HG03457 (cell line): ENCODE results near the gene LMO1.

ENCODE experiments used
- ATAC-seq: cut with Tn5 transposase; IDR thresholded peaks from one replicate; pipeline ENCODE4 v1.9.1; 2021; ENCODE audit warnings: moderate number of reproducible peaks; ENCODE audit not compliant: unreplicated experiment

The LMO1 gene

GRCh38 chr11:8229299-8230177 lies 34.1 kb downstream of the LMO1 start:
- no peak for ATAC-seq

DNA sequence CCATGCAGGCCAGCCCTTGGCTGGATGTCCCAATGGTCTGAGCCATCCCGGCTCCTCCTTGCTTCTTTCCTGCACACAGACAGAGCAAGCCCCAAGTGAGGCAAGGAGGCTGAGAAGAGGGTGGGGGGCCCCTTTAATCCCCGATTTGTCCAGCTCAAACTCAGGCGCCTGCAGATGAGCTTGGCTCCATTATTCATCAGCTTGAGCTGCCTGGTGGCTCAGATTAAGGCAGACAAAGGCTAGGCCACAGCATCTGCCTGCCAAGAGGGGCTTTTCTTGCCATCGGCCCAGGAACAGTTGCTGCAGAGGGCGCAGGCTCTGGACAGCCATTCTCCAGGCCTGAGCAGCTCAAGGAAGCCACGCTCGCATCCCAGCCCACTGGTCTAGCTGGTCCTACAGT lies 35.4 kb downstream of the LMO1 start:
- ATAC-seq: no peak

DNA sequence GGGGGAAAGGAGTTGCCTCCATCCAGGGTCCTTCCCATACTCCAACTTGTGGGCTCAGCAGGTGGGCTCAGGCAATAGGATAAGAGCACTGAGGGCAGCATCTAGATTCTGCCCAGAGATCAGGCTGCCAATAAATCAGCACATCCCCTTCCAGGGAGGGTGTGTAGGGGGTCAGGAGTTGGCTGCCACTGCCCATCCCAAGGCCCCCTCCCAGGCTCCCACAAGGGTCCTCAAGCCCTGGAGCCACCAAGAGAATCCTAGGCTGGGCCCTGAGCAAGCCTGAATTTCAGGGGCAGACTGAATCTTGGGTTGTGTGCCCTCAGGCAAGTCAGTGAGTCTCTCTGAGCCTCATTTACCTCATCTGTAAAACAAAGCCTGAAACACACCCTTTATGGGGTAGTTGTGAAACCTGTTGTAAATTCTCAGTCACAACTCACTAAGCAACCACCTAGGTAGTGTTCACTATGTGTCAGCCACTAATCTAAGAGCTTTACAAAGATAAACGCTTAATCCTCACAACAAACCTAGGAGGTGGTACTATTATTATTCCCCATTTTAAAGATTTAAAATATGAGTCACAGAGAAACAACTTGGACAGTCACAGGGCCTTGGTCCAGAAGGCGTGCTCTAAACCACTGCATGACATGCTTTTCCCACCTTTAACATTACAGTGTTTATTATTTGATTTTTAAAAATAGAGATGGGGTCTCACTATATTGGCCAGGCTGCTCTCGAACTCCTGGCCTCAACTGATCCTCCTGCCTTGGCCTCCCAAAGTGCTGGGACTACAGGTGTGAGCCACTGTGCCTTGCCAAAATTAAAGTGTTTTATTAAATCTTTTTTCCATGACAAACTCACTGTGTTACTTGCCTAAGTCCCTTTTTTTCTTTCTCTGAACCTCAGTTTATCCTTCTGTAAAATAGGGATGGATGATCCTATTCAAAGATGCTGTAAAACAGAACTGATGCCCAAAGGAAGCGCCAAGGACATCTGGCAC lies 36.2 kb downstream of the LMO1 start:
- ATAC-seq: no peak

DNA sequence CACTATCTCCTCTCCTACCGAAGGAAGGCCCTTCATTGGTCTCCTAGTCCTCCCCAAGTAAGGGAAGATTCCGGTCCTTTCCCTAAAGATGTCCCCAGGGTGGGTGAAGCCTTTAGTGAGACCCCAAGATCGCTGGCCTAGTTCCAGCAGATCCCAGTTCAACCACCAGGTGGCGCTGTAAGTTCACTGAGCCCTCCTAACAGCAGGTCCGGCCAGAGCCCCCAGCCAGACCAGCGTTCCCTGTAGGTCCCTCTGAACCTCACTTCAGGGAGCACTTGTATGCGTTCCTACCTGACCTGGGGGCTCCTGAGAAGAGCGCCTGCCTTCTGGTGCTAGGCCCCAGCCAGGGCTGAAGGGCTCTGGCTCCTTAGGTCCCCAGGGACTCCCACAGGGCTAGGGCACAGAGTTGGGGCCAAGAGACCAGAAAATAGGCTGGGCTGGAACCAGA lies 38.1 kb downstream of the LMO1 start:
- no peak for ATAC-seq

DNA sequence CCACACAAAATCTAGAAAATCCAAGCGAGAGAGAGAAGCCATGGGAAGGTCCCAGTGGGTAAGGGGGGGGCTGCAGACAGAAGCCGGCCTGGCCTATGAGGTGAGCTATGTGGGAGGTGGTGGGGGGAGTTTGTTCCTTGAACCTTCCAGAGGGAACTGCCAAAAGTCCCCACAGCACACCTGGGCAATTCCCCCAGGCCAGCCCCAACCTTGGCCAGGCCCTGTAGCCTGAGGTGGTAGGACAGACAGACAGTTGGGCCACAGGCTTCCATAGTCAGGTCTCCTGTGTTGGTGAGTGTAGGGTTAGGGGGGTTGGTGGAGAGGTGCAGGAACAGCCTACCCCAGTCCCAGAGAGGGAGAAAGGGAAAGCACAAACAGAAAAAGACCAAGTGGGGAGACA lies 39.0 kb downstream of the LMO1 start:
- no peak for ATAC-seq

DNA sequence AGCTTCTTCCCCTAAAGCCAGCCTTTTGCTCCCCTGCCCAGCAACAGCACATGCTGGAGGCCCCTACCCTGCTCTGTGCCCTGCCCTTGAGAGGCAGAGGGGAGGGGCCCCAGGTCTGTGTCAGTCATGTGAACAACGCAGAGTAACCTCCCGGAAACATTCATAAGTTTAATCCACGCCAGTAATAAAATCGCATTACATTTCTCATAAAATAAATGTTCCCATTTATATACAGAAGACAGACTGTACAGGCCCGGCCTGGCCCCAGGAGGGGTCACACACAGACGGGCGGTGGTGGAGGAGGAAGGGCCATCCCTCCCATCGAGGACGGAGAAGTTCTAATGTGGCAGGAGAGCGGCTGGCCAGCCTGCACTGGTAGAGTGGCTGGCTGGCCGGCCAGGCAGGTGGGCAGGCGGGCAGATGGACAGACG lies 39.5 kb downstream of the LMO1 start:
- no peak for ATAC-seq

DNA sequence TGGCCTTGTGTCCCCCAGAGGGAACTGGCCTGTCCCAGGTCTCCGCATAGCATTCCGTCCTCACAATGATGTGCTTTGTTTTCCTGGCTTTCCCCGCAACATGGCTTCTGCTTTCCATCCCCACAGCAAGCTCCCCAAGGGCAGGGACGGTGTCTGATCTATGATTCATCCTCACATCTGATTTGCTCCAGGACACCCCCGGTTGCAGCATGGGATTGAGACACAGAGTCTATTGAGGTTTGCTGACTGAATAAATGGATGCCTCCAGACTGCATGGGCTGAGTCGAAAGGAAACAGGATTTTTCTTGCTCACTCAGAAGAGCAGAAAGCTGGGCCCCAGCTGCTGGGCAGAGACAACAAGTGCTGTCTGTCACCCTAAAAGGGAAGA lies 40.2 kb downstream of the LMO1 start:
- ATAC-seq: no peak

GRCh38 chr11:8222820-8223512 lies 40.7 kb downstream of the LMO1 start:
- no peak for ATAC-seq

DNA sequence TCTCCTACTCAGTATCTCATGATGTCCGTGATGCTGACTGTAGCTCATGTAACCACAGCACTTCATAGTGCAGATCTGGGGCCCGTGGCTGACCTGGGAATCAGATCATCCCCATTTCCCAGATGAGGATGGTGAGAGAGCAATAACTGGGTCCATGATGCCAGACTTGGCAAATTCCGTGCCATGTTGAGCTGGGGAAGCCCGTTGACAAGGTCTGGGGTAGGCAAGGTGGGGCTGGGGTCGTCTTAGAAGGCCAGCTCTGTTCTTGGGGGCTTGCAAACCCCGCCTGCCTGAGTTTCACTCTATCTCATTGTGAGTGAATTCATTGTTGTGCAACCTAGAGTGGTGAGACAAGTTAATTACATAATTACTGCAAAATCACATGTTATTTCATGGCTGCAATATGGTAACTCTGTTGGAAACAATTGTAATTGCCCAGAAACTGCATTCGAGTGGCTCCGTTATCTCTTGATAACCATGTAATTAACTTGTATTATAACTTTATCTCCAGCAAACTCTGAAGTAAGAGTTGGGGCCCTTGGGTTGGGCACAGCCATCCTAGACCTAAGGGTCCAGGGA lies 41.7 kb downstream of the LMO1 start:
- ATAC-seq: no peak

DNA sequence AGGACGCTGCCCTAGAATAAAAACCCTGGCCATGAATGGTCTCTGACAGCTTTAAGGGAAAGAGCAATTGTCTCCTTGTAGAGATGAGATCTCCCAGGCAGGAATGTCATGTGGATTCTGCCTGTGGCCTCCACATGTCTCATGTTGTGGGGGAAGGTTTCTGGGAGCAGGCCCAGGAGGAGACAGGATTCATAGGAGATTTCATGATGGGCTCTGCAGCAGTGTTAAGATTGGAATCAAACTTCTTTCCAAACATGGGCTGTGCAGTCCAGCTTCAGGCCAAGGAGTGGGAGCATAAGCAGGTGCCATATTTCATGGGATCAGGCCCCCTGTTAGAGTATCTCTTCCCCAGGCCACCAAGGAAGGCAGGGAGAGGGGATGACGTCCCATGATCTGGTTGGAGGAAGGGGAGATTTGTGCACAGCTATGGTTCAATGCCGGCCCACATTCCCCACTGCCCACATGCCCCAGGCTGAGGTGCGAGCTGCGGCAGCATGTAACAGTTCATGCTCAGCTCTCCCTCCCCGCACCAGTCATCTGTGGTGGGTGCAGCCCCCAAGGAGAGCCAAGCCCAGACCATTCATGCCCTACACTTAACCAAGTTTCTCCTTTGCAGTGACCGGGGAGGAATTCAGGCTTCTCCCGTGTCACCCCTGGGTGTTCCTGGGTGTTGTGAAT lies 42.5 kb downstream of the LMO1 start:
- ATAC-seq: no peak

DNA sequence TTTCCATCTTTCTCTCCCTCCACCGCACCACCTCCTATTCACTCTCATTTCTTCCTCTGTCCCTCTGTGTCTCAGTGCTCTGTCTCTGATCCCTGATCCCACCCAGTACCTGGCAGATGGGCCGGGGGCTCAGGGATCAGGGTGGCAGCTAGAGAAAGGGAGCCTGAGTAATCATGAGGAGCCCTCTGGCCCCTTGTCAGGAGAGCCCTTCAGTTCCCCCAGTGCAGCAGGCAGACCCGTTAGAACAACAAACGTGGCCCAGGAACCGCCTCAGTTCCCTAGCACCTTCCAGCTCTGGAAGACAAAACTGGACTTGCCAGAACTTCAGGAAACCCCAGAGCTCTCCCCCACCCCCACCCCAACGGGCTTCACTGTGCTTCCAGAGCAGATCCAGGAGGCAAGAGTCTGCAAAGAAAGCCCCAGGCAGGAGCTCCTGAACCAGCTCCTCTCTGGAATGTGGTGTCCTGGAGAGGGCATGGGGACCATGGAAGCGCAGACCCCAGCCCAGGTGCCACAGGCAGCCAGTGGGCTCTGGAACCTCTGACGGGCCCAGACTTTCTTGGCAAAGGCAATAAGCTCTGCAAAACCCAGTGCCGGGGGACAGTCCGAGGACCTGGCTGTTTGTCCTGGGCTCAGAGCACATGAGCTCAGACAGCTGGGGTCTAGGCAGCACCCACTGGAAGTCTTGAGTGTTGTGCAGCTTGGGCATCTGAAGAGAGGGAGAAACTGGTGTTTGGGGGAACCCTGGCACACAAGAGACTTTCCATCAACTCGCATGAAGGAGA lies 43.2 kb downstream of the LMO1 start:
- no peak for ATAC-seq

DNA sequence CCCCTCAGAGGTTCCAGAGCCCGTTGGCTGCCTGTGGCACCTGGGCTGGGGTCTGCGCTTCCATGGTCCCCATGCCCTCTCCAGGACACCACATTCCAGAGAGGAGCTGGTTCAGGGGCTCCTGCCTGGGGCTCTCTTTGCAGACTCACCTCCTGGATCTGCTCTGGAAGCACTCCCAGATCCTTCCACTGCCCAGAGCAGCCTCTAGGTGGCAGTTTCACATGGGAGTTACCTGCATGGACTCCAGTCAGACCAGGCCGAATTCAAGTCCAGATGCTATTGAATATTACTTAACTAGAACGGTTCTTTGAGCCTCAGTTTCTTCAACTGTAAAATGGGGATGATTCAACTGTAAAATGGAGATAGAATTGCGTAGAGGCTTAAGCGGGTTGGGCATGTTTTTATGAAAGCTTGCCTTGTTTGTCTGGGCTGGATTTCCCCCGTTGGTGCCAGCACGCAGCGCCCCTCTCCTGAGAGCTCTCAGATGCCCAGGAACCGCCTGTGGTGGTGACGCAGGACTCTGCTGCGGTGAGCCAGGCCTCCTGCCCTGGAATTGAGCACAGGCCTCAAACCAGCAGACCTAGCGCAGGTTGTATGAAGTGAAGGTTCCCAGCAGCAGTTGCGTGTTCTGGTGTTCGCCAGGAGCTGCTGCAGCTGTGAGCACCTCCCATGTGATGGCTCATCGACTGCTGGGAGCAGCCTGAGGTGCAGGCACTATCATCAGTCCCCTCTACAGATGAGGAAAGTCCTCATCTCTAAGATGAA lies 44.2 kb downstream of the LMO1 start:
- no peak for ATAC-seq

DNA sequence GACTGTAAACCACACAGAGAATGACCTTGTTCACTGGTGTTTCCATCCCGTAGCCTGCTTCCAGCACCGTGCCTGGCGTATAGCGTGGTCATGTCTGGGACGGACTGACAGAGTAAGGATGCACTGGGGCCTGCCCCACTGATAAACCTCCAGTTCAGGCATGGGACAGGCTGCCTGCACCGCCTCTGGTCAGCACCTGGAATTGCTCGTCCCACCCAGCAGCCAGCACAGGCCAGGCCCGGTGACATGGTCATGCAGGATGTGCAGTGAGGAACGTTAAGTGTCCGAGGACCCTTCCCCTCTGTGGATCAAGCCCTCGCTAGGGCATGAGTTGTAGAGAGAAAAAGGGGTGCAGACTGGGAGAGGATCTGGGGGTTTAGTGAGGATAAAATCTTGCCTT lies 44.8 kb downstream of the LMO1 start:
- ATAC-seq: no peak

DNA sequence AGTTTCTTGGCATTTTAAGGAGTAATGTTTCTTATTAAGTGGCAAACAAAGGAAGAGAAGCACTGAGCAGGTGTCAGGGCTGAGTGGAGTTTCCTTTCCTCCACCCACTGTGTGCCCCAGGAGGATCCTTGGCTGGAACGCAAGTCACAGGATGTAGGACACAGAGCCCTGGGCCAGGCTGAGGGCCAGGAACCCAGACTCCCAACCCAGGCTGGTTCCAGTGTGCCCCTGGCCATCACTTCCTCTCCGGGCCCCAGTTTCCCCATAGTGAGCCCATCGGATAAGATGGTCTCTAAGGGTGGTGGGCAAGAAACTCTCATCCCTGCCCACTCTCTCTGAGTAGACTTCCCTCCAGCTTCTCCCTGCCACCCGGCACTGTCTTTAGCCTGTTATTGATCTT lies 45.3 kb downstream of the LMO1 start:
- no peak for ATAC-seq

DNA sequence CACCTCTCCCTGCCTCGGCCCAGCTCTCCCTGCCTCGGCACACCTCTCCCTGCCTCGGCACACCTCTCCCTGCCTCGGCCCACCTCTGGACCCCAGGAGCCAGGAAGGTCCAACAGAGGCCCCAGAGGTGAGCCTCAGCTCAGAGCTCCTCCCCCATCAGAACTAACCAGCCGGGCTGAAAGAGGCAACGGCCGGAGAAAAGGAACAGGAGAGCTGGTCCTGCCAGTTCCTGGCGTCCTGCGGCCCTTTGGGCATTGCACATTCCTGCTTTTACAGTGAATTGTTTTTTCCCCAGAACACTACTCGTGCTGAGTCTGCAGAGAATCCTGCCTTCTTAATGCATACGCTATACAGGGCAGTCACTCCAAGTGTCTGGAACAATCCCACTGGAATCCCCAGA lies 45.8 kb downstream of the LMO1 start:
- no peak for ATAC-seq

- no peak for ATAC-seq
Observed at GRCh38 chr11:8217136-8217535, 46.5 kb downstream of the LMO1 start.

DNA sequence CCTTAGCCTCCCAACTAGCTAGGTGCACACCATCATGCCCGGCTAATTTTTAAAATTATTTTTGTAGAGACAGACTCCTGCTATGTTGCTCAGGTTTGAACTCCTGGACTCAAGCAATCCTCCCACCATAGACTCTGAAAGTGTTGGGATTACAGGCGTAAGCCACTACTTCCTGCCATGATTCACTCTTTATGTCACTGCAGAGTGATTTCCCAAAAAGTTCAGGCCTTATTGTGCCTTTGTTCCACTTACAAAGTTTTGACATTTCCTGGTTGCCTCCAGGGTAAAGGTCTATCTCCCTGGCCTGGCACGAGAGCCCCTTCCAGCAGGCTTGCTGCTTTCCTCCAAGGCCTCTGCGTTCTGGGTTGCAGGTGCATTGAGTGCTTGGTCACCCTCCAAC lies 50.3 kb downstream of the LMO1 start:
- ATAC-seq: no peak

DNA sequence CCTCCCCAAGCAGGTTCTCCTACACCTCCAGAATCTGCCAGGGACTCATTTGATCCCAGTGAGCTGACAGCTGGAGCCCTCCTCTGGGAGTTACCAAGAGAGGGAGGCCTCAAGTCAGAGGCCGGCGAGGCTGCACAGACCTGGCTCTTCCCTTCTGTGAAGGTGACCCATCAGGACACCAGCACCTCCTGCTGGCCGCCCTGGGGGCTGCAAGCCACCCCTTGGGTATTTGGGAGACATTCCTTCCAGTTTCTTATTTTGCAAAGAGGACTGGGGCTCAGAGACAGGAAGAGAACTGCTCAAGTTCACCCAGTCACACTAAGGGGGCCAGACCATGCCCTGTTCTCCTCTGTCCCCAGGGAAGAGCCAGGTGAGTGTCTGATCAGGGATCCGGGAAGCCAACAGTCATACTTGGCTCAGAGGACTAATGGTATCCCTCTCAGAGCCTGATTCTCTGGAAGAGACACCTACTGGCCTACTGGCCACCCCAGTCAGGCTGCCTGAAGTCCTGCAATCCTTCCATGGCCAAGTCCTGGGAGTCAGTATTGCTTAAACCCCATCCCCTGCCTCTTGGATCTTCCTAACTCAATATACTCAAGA lies 54.4 kb downstream of the LMO1 start:
- no peak for ATAC-seq
